ENCODE results near the gene APC2.

DNA sequence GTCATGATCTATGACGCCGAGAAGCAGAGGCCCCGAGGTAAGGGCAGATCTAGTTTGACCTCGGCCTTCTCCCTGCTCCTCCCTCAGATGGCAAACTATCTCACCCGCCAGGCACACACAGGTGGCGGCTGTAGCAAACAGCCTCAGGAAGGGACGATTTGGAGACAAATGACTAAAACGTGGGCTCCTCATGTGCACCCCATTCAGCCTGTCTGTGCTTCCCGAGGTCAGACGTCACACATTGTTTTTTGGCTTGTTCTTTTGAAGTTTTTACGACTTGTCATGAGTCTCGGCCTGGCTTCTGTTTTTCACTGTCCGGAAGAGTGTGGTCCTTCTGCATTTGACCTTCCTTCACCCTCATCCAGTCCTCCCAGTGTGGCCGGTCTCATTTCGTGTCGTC is 27.6 kb upstream of the APC2 start:
- TF ChIP-seq, protein P1, sequence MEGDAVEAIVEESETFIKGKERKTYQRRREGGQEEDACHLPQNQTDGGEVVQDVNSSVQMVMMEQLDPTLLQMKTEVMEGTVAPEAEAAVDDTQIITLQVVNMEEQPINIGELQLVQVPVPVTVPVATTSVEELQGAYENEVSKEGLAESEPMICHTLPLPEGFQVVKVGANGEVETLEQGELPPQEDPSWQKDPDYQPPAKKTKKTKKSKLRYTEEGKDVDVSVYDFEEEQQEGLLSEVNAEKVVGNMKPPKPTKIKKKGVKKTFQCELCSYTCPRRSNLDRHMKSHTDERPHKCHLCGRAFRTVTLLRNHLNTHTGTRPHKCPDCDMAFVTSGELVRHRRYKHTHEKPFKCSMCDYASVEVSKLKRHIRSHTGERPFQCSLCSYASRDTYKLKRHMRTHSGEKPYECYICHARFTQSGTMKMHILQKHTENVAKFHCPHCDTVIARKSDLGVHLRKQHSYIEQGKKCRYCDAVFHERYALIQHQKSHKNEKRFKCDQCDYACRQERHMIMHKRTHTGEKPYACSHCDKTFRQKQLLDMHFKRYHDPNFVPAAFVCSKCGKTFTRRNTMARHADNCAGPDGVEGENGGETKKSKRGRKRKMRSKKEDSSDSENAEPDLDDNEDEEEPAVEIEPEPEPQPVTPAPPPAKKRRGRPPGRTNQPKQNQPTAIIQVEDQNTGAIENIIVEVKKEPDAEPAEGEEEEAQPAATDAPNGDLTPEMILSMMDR (IDR thresholded peaks at IDR 0.05; ENCODE audit: poor library complexity, severe bottlenecking) = no peak
- no peak for TF ChIP-seq RAD21 (conservative IDR thresholded peaks at IDR 0.05)

All from neural cell (in vitro differentiated cells).